Measurements from ENCODE around the gene MYEOV. TPM values are rescaled to one million over a fixed set of nuclear protein-coding genes. Genes with fewer than 3 reads are reported as not detected.

Gene MYEOV
- total RNA-seq, 1 experiment from 2014 or later, result 1.4 TPM

DNA sequence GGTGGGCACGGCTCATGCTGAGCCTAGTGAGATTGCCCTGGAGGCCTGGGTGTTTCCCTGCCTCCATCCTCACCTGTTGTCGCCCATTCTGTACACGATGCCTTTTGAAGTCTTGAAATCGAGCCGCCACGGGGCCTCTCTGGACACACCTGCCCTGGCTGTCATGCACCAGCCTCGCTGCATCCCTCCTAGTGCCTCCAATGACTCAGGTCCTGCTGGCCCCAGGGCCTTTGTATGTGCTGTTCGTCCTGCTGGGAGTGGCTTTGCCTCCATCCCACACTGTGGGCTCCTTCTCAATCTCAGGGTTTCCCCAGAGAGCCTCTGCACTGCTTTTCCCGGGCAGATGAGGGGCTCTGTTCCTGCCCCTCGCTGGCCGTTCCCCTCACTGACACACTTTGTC is 8.9 kb upstream of the MYEOV start:
- Mint-ChIP-seq H3K27ac (no peak overlapping the region), H3K9me3 (peaks cover 13% of the 10 kb centered on the region), H3K4me1 (peaks cover 9% of the 10 kb centered on the region), H3K27me3 (ENCODE audit: low read depth) (no peaks in the 10 kb centered on the region; the same call in 1 of the 2 replicates), H3K36me3 (no peaks in the 10 kb centered on the region), H3K4me3 (no peak overlapping the region)
- TF ChIP-seq FOXP1 (CRISPR knock-in tag; IDR thresholded peaks at IDR 0.05; ENCODE audit: borderline replicate concordance) (no peak), RELA (CRISPR knock-in tag; IDR thresholded peaks at IDR 0.05; ENCODE audit: borderline replicate concordance) (no peak)
- POLR2A ChIA-PET, result no interaction called here
- ATAC-seq (no peak), DNase-seq (ENCODE audit: low spot score) (no peak)
- CTCF ChIA-PET, result interaction anchor here (0.8 kb wide), 1 partner anchor 154 kb away, joined by 3 read pairs; no protein-coding TSS in a partner anchor

DNA sequence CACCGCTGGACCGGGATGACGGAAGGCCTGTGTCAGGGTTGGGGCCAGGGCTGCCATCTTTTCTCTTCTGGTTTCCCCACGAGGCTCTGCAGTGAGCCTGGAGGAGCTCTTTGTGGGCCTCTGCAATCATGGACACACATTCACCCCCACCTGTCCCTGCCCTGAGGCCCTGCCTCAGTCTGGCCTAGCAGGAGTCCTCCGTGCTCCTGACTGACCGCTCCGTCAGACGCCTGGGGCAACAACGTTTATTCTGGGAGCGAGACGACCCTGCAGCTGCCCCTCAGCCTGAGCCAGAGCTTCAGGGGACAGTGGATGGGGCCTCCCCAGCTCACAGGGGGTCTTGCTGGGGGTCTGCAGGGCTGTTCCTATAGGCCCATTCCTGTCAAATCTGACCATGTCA is 8.2 kb upstream of the MYEOV start:
- no peak for ATAC-seq
- Mint-ChIP-seq H3K4me3 (no peak overlapping the region), H3K4me1 (peaks cover 9% of the 10 kb centered on the region), H3K36me3 (no peaks in the 10 kb centered on the region), H3K9me3 (peaks cover 13% of the 10 kb centered on the region), H3K27ac (no peak overlapping the region), H3K27me3 (ENCODE audit: low read depth) (no peaks in the 10 kb centered on the region; the same call in 1 of the 2 replicates)
- TF ChIP-seq CREB1 (CRISPR knock-in tag; IDR thresholded peaks at IDR 0.05), result no peak
- TF ChIP-seq, protein P1, sequence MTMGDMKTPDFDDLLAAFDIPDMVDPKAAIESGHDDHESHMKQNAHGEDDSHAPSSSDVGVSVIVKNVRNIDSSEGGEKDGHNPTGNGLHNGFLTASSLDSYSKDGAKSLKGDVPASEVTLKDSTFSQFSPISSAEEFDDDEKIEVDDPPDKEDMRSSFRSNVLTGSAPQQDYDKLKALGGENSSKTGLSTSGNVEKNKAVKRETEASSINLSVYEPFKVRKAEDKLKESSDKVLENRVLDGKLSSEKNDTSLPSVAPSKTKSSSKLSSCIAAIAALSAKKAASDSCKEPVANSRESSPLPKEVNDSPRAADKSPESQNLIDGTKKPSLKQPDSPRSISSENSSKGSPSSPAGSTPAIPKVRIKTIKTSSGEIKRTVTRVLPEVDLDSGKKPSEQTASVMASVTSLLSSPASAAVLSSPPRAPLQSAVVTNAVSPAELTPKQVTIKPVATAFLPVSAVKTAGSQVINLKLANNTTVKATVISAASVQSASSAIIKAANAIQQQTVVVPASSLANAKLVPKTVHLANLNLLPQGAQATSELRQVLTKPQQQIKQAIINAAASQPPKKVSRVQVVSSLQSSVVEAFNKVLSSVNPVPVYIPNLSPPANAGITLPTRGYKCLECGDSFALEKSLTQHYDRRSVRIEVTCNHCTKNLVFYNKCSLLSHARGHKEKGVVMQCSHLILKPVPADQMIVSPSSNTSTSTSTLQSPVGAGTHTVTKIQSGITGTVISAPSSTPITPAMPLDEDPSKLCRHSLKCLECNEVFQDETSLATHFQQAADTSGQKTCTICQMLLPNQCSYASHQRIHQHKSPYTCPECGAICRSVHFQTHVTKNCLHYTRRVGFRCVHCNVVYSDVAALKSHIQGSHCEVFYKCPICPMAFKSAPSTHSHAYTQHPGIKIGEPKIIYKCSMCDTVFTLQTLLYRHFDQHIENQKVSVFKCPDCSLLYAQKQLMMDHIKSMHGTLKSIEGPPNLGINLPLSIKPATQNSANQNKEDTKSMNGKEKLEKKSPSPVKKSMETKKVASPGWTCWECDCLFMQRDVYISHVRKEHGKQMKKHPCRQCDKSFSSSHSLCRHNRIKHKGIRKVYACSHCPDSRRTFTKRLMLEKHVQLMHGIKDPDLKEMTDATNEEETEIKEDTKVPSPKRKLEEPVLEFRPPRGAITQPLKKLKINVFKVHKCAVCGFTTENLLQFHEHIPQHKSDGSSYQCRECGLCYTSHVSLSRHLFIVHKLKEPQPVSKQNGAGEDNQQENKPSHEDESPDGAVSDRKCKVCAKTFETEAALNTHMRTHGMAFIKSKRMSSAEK (CRISPR knock-in tag; IDR thresholded peaks at IDR 0.05; ENCODE audit: borderline replicate concordance), result no peak
- ChIA-PET CTCF (interaction anchor here (0.8 to 1.8 kb wide), 2 partner anchors 154 to 184 kb away, joined by 3 to 5 read pairs; no protein-coding TSS in a partner anchor), POLR2A (no interaction called here)
- no peak for DNase-seq (ENCODE audit: low spot score)

DNA sequence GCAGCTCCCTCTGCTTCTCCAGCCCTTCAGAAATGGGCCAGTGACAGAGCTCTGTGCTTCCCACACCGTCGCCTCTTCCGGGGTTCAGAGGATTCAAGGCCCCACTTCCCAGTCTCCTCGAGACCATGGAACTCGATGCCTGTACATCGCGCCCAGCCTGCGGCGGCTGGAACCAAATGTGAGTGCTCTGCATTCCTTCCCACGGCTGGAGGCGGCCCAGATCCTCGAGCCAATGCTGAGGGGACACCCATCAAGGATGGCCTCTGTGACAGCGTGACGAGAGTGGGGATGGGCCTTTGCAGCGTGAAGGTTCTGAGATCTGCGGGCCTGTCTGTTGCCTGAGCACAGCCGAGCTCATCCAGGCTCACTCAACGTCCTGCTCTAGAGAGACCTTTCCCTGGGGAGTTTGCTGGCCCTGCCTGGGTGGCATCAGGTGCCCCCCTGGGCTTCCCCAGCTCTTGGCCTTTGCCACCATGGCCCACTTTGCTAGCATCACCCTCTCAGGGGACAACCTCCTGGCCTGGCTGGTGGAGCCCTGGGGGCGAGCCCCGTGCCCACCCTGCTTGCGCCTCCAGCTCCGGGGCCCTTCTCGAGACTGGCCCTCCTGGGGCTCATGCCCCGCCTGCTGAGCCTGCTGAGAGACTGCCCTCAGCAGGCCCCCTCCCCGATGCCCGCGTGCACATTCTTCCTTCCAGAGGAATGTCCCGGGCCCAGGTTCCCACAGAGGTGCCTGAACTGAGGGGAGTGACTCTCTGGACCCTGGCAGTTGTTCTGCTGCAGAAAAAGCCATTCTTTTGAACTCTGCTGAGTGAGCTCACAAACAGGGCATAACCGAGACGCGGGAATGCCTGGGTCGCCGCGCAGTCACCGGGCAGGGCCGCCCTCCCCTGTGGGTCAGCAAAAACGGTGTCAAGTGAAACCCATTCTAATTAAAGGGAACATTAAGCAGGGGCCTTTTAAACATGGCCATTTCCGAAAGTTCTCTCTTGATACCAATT is 7.3 kb upstream of the MYEOV start:
- Mint-ChIP-seq H3K36me3 (no peaks in the 10 kb centered on the region), H3K4me3 (no peak overlapping the region), H3K27ac (no peak overlapping the region), H3K27me3 (ENCODE audit: low read depth) (no peaks in the 10 kb centered on the region; the same call in 1 of the 2 replicates), H3K4me1 (peaks cover 9% of the 10 kb centered on the region), H3K9me3 (peaks cover 13% of the 10 kb centered on the region)
- DNase-seq (ENCODE audit: low spot score), result no peak
- TF ChIP-seq SP1 (CRISPR knock-in tag; conservative IDR thresholded peaks at IDR 0.05), result no peak
- no peak for TF ChIP-seq RORB (CRISPR knock-in tag; IDR thresholded peaks at IDR 0.05)
- TF ChIP-seq, protein P2, sequence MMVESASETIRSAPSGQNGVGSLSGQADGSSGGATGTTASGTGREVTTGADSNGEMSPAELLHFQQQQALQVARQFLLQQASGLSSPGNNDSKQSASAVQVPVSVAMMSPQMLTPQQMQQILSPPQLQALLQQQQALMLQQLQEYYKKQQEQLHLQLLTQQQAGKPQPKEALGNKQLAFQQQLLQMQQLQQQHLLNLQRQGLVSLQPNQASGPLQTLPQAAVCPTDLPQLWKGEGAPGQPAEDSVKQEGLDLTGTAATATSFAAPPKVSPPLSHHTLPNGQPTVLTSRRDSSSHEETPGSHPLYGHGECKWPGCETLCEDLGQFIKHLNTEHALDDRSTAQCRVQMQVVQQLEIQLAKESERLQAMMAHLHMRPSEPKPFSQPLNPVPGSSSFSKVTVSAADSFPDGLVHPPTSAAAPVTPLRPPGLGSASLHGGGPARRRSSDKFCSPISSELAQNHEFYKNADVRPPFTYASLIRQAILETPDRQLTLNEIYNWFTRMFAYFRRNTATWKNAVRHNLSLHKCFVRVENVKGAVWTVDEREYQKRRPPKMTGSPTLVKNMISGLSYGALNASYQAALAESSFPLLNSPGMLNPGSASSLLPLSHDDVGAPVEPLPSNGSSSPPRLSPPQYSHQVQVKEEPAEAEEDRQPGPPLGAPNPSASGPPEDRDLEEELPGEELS (CRISPR knock-in tag; IDR thresholded peaks at IDR 0.05), result no peak
- no peak; the same call in 1 of the 2 replicates for ATAC-seq
- CTCF ChIA-PET, result interaction anchor here (0.5 to 1.9 kb wide), 3 partner anchors 155 to 356 kb away, joined by 4 to 14 read pairs (median 5); no protein-coding TSS in a partner anchor
- POLR2A ChIA-PET, result no interaction called here

DNA sequence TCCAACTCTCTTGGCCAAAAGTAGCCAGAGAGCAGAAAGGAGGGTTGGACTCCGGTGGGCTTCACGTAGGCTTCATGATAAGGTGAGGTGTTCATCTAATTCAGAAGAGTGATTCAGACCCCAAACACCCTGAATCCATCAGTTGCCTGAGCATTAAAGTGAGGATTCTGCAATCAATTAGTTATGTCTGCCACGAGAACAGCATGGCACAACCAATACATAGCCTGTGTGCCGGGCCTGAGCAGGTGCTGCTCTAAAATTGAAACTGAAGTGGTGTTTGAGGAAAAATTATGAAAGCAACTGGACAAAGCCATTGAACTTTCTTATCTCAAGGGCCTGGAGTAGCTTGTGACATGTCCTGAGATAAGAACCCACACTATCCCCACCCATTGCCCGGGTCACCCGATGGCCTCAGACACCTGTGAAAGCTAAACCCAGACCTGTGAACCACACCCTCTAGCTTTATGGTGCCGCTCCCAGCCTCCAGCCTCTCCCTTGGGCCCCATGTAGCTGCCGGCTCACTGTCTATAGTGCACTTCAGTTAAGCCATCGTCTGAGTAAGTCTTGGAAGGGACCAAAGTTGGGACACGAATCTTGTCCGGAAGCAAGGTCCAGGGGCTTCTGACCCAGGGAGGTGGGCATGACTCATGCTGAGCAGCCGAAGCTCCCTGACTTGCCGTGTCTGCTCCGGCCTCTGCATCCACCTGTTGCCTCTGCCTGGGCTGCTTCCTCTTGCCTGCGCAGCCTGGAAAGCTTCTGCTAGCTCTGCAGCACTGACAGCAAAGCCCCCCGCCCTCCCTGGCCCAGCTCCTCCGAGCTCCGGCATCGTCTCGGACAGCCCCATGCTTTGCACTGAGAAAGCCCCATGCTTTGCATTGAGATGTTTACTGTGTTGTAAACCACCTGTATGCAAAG is 5.7 kb upstream of the MYEOV start:
- Mint-ChIP-seq H3K27me3 (ENCODE audit: low read depth) (no peaks in the 10 kb centered on the region; the same call in 1 of the 2 replicates), H3K4me1 (peaks cover 10% of the 10 kb centered on the region), H3K27ac (no peak overlapping the region), H3K4me3 (no peak overlapping the region), H3K36me3 (no peaks in the 10 kb centered on the region), H3K9me3 (peaks cover 4% of the 10 kb centered on the region)
- no peak for ATAC-seq
- POLR2A ChIA-PET, result interaction anchor here (0.6 kb wide), 1 partner anchor 237 kb away, joined by 3 read pairs; no protein-coding TSS in a partner anchor
- CTCF ChIA-PET, result interaction anchor here (0.6 to 1.9 kb wide), 4 partner anchors 48 to 186 kb away, joined by 3 to 14 read pairs (median 4); no protein-coding TSS in a partner anchor
- DNase-seq (ENCODE audit: low spot score), result no peak
- TF ChIP-seq, protein P3, sequence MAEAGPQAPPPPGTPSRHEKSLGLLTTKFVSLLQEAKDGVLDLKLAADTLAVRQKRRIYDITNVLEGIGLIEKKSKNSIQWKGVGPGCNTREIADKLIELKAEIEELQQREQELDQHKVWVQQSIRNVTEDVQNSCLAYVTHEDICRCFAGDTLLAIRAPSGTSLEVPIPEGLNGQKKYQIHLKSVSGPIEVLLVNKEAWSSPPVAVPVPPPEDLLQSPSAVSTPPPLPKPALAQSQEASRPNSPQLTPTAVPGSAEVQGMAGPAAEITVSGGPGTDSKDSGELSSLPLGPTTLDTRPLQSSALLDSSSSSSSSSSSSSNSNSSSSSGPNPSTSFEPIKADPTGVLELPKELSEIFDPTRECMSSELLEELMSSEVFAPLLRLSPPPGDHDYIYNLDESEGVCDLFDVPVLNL (CRISPR knock-in tag; IDR thresholded peaks at IDR 0.05; ENCODE audit: borderline replicate concordance, low read depth), result no peak
- no peak for TF ChIP-seq ZNF396 (CRISPR knock-in tag; IDR thresholded peaks at IDR 0.05; ENCODE audit: borderline replicate concordance)
- no peak for TF ChIP-seq TCF7 (CRISPR knock-in tag; IDR thresholded peaks at IDR 0.05; ENCODE audit: low read depth)
- TF ChIP-seq, protein P4, sequence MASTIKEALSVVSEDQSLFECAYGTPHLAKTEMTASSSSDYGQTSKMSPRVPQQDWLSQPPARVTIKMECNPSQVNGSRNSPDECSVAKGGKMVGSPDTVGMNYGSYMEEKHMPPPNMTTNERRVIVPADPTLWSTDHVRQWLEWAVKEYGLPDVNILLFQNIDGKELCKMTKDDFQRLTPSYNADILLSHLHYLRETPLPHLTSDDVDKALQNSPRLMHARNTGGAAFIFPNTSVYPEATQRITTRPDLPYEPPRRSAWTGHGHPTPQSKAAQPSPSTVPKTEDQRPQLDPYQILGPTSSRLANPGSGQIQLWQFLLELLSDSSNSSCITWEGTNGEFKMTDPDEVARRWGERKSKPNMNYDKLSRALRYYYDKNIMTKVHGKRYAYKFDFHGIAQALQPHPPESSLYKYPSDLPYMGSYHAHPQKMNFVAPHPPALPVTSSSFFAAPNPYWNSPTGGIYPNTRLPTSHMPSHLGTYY (CRISPR knock-in tag; IDR thresholded peaks at IDR 0.05), result no peak
- TF ChIP-seq, protein P5, sequence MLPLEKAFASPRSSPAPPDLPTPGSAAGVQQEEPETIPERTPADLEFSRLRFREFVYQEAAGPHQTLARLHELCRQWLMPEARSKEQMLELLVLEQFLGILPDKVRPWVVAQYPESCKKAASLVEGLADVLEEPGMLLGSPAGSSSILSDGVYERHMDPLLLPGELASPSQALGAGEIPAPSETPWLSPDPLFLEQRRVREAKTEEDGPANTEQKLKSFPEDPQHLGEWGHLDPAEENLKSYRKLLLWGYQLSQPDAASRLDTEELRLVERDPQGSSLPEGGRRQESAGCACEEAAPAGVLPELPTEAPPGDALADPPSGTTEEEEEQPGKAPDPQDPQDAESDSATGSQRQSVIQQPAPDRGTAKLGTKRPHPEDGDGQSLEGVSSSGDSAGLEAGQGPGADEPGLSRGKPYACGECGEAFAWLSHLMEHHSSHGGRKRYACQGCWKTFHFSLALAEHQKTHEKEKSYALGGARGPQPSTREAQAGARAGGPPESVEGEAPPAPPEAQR (CRISPR knock-in tag; IDR thresholded peaks at IDR 0.05), result no peak
- no peak for TF ChIP-seq NR2C2 (CRISPR knock-in tag; IDR thresholded peaks at IDR 0.05)
- TF ChIP-seq MXD4 (CRISPR knock-in tag; IDR thresholded peaks at IDR 0.05; ENCODE audit: borderline replicate concordance), result no peak

Measured in WTC11 (cell line).